HepG2 (cell line): Measurements from ENCODE around the gene TMEM190. TPM values are rescaled to one million over a fixed set of nuclear protein-coding genes. Genes with fewer than 3 reads are reported as not detected.

Experiments
- ASH2L ChIP-seq: fragments of 300-600, 200-600 bp; sonication (generic); IDR thresholded peaks from 2 replicates; pipeline ENCODE4 v1.7.0; 2017; ENCODE audit warnings: low read depth, mild to moderate bottlenecking, moderate library complexity, mixed read lengths, low read length; ENCODE audit not compliant: insufficient read length
- HOXA5 ChIP-seq: sonication (generic); formaldehyde crosslinking; IDR thresholded peaks from 2 replicates; pipeline ENCODE4 v1.4.0; 2020; ENCODE audit warnings: missing genetic modification reagents
- NFYB ChIP-seq: sonication (generic); formaldehyde crosslinking; IDR thresholded peaks from 2 replicates; pipeline ENCODE4 v1.4.0; 2020; ENCODE audit warnings: missing genetic modification reagents
- PHF20 ChIP-seq: sonication (generic); formaldehyde crosslinking; IDR thresholded peaks from 2 replicates; pipeline ENCODE4 v1.5.0; 2020; ENCODE audit warnings: mild to moderate bottlenecking, missing genetic modification reagents
- SRF ChIP-seq: IDR thresholded peaks from 2 replicates; pipeline ENCODE4 v1.6.1; 2011; ENCODE audit warnings: mild to moderate bottlenecking, low read depth, low read length, moderate library complexity
- SYNCRIP ChIP-seq: fragments of 200-400 bp; formaldehyde crosslinking; IDR thresholded peaks from 2 replicates; pipeline ENCODE4 v1.6.1; 2018; ENCODE audit warnings: mild to moderate bottlenecking, low read depth, low read length; ENCODE audit not compliant: insufficient read depth
- ZKSCAN8 ChIP-seq: IDR thresholded peaks from 2 replicates; pipeline ENCODE4 v1.6.1; 2016; ENCODE audit warnings: borderline replicate concordance, missing genetic modification reagents, missing compliant biosample characterization
- ZNF260 ChIP-seq: sonication (generic); formaldehyde crosslinking; IDR thresholded peaks from 2 replicates; pipeline ENCODE4 v1.4.0; 2020; ENCODE audit warnings: missing genetic modification reagents, low read depth, mild to moderate bottlenecking, borderline replicate concordance
- ZNF501 ChIP-seq: sonication (generic); formaldehyde crosslinking; IDR thresholded peaks from 2 replicates; pipeline ENCODE4 v1.5.1; 2020; ENCODE audit warnings: mild to moderate bottlenecking, moderate library complexity, missing genetic modification reagents
- ZNF652 ChIP-seq: IDR thresholded peaks from 2 replicates; pipeline ENCODE4 v1.6.1; 2016; ENCODE audit warnings: low read depth, borderline replicate concordance
- polyA plus RNA-seq, 8 experiments: library from polyadenylated mRNA; depleted of rRNA in 3 of 8; stranded (reverse) in 7 of 8; unstranded in 1 of 8; fragments of >200 nt; fragmentation: Illumina TruSeq in 4 of 8; extraction: Trizol in 4 of 8; gene quantifications; 2 replicates each; pipeline versions ENCODE4 v1.2.1 to v1.2.3, GENCODE V29; 2011 to 2016; ENCODE audit warnings: low read depth in 4 of 8, missing spikeins in 1 of 8, mixed read lengths in 1 of 8; ENCODE audit not compliant: insufficient read depth in 1 of 8
- total RNA-seq, 5 experiments: library from RNA; depleted of rRNA; stranded (reverse); fragments of >200 nt; fragmentation: Illumina TruSeq; extraction: Trizol; gene quantifications; 2 replicates each; pipeline ENCODE4 v1.2.3, GENCODE V29; 2016; ENCODE audit warnings: low read depth in 1 of 5
- TF ChIP-seq, protein P1 (sequence below): sonication (generic); formaldehyde crosslinking; IDR thresholded peaks from 2 replicates; pipeline ENCODE4 v1.5.1; 2020; ENCODE audit warnings: missing genetic modification reagents, mild to moderate bottlenecking, borderline replicate concordance
- TF ChIP-seq, protein P2 (sequence below): sonication (generic); formaldehyde crosslinking; IDR thresholded peaks from 2 replicates; pipeline ENCODE4 v1.4.0; 2020; ENCODE audit warnings: missing genetic modification reagents
- TF ChIP-seq, protein P3 (sequence below): sonication (generic); formaldehyde crosslinking; IDR thresholded peaks from 2 replicates; pipeline ENCODE4 v1.4.0; 2020; ENCODE audit warnings: missing genetic modification reagents
- TF ChIP-seq, protein P4 (sequence below), 2 experiments: sonication (generic) in 1 of 2; formaldehyde crosslinking in 1 of 2; IDR thresholded peaks; 2 replicates each; pipeline versions ENCODE4 v1.4.0 to v1.6.1; 2018 to 2020; ENCODE audit warnings: missing genetic modification reagents in 2 of 2, borderline replicate concordance in 1 of 2, low read depth in 1 of 2, mild to moderate bottlenecking in 1 of 2, missing biosample characterization in 1 of 2
- TF ChIP-seq, protein P5 (sequence below): IDR thresholded peaks from 2 replicates; pipeline ENCODE4 v1.6.1; 2012; ENCODE audit warnings: inconsistent platforms
- TF ChIP-seq, protein P6 (sequence below): sonication (generic); formaldehyde crosslinking; IDR thresholded peaks from 2 replicates; pipeline ENCODE4 v1.8.0; 2022; ENCODE audit warnings: mild to moderate bottlenecking, missing genetic modification reagents, borderline replicate concordance
- TF ChIP-seq, protein P7 (sequence below): IDR thresholded peaks from 2 replicates; pipeline ENCODE4 v1.6.1; 2018; ENCODE audit warnings: missing genetic modification reagents, mild to moderate bottlenecking, missing compliant biosample characterization

Gene TMEM190
- total and polyA plus RNA-seq, 2 of the 13 experiments (the other 11 are each of a cell fraction or from before 2014, with no cell fraction given): 0.35 to 0.83 TPM

DNA sequence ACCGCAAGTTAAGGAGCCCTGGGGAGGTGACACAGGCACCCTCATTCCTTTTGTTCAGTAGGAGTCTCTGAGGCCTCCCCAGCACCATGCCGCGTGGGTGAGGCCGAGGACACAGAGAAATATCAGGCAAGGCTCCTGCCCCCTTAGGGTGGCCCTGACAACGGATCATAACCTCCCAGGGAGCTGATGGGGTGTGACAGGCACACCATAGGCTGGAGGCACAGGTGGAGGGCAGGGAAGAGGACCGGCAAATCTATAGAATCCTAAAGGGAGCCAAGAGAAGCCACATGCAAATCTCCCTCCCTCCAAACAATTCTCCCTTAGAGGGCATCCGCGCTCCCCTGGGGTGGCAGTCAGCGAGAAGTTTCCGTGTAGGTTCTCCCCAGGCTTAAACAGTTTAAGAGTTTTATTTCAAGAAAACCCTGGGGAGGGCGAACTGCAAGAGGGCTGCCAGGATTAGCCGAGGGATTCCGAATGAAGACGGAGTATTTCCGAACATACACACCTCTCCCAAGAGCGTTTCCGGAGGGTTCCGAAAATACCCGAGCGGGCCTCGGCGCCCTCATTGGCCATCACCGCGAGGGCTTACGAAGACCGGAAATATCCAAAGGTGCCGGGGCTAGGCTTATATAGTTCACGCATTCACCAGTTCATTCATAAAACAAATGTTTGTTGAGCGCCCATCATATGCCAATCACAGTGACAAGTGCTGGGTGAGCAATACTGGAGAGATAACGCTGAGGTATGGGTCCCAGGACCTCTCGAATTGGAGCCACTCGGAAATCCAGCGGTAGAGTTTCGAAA, 8.5 kb downstream of the TMEM190 start (continued):
- TF ChIP-seq SYNCRIP (no peak), ZKSCAN8 (CRISPR knock-in tag) (no peak), ZNF260 (CRISPR knock-in tag) (no peak), NFYB (peak; percentile 71), ZNF652 (CRISPR knock-in tag) (0 out of 2 replicates have a peak, but pooled peaks have one; percentile 6), ZNF501 (CRISPR knock-in tag) (peak; percentile 68; the same call in 1 of the 2 replicates), ASH2L (peak; percentile 68), PHF20 (CRISPR knock-in tag) (peak; percentile 41; the same call in 1 of the 2 replicates), SRF (no peak), HOXA5 (CRISPR knock-in tag) (0 out of 2 replicates have a peak, but pooled peaks have one; percentile 13)
- TF ChIP-seq, protein P1, sequence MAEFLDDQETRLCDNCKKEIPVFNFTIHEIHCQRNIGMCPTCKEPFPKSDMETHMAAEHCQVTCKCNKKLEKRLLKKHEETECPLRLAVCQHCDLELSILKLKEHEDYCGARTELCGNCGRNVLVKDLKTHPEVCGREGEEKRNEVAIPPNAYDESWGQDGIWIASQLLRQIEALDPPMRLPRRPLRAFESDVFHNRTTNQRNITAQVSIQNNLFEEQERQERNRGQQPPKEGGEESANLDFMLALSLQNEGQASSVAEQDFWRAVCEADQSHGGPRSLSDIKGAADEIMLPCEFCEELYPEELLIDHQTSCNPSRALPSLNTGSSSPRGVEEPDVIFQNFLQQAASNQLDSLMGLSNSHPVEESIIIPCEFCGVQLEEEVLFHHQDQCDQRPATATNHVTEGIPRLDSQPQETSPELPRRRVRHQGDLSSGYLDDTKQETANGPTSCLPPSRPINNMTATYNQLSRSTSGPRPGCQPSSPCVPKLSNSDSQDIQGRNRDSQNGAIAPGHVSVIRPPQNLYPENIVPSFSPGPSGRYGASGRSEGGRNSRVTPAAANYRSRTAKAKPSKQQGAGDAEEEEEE (CRISPR knock-in tag): no peak
- TF ChIP-seq, protein P2, sequence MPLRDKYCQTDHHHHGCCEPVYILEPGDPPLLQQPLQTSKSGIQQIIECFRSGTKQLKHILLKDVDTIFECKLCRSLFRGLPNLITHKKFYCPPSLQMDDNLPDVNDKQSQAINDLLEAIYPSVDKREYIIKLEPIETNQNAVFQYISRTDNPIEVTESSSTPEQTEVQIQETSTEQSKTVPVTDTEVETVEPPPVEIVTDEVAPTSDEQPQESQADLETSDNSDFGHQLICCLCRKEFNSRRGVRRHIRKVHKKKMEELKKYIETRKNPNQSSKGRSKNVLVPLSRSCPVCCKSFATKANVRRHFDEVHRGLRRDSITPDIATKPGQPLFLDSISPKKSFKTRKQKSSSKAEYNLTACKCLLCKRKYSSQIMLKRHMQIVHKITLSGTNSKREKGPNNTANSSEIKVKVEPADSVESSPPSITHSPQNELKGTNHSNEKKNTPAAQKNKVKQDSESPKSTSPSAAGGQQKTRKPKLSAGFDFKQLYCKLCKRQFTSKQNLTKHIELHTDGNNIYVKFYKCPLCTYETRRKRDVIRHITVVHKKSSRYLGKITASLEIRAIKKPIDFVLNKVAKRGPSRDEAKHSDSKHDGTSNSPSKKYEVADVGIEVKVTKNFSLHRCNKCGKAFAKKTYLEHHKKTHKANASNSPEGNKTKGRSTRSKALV (CRISPR knock-in tag): 0 out of 2 replicates have a peak, but pooled peaks have one; percentile 40
- TF ChIP-seq, protein P3, sequence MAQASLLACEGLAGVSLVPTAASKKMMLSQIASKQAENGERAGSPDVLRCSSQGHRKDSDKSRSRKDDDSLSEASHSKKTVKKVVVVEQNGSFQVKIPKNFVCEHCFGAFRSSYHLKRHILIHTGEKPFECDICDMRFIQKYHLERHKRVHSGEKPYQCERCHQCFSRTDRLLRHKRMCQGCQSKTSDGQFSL (CRISPR knock-in tag): no peak
- TF ChIP-seq, protein P4, sequence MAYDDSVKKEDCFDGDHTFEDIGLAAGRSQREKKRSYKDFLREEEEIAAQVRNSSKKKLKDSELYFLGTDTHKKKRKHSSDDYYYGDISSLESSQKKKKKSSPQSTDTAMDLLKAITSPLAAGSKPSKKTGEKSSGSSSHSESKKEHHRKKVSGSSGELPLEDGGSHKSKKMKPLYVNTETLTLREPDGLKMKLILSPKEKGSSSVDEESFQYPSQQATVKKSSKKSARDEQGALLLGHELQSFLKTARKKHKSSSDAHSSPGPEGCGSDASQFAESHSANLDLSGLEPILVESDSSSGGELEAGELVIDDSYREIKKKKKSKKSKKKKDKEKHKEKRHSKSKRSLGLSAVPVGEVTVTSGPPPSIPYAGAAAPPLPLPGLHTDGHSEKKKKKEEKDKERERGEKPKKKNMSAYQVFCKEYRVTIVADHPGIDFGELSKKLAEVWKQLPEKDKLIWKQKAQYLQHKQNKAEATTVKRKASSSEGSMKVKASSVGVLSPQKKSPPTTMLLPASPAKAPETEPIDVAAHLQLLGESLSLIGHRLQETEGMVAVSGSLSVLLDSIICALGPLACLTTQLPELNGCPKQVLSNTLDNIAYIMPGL (CRISPR knock-in tag; IDR thresholded peaks at IDR 0.05; ENCODE audit: borderline replicate concordance in 1 of 2, low read depth in 1 of 2): peak in 1 of 2 experiments; percentile 15; a peak in 1 of 4 replicates
- TF ChIP-seq, protein P5, sequence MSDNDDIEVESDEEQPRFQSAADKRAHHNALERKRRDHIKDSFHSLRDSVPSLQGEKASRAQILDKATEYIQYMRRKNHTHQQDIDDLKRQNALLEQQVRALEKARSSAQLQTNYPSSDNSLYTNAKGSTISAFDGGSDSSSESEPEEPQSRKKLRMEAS: peak; percentile 57
- TF ChIP-seq, protein P6, sequence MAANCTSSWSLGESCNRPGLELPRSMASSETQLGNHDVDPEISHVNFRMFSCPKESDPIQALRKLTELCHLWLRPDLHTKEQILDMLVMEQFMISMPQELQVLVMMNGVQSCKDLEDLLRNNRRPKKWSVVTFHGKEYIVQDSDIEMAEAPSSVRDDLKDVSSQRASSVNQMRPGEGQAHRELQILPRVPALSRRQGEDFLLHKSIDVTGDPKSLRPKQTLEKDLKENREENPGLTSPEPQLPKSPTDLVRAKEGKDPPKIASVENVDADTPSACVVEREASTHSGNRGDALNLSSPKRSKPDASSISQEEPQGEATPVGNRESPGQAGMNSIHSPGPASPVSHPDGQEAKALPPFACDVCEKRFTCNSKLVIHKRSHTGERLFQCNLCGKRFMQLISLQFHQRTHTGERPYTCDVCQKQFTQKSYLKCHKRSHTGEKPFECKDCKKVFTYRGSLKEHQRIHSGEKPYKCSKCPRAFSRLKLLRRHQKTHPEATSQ (CRISPR knock-in tag): 0 out of 2 replicates have a peak, but pooled peaks have one; percentile 30
- TF ChIP-seq, protein P7, sequence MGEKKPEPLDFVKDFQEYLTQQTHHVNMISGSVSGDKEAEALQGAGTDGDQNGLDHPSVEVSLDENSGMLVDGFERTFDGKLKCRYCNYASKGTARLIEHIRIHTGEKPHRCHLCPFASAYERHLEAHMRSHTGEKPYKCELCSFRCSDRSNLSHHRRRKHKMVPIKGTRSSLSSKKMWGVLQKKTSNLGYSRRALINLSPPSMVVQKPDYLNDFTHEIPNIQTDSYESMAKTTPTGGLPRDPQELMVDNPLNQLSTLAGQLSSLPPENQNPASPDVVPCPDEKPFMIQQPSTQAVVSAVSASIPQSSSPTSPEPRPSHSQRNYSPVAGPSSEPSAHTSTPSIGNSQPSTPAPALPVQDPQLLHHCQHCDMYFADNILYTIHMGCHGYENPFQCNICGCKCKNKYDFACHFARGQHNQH (CRISPR knock-in tag): peak; percentile 13; the same call in 1 of the 2 replicates
